B cell (primary cell): ENCODE measurements around the gene STK17A. TPM values are rescaled to one million over a fixed set of nuclear protein-coding genes. Genes with fewer than 3 reads are reported as not detected.

Experiments used
- ATAC-seq: fragments of 200-7000 bp; cut with Tn5 transposase; one replicate; pipeline ENCODE4 v1.10.0; 2021; ENCODE audit warnings: low read depth, mild to moderate bottlenecking, moderate number of reproducible peaks, moderate library complexity
- CTCF ChIA-PET: fragments of 350-600 bp; sonication (Branson Sonifier 250); formaldehyde crosslinking; loops from one replicate; lab custom pipeline; 2021; ENCODE audit warnings: antibody characterized with exemption, inconsistent platforms; lab: Charles Lee
- POLR2A ChIA-PET: fragments of 350-600 bp; sonication (Branson Sonifier 250); formaldehyde crosslinking; loops from one replicate; lab custom pipeline; 2021; ENCODE audit warnings: antibody characterized with exemption; lab: Charles Lee
- DNase-seq: peaks from one replicate; pipeline ENCODE4 v3.0.0; 2013
- H2AFZ ChIP-seq: 2 replicates; pipeline ENCODE4 v1.6.1; 2012; ENCODE audit warnings: mild to moderate bottlenecking, low read depth, low read length; ENCODE audit not compliant: insufficient read depth, poor library complexity, severe bottlenecking
- H3K27ac ChIP-seq, 2 donors: 1 replicate in 1 of 2; 2 replicates in 1 of 2; pipeline ENCODE4 v1.5.1; 2012 to 2013; ENCODE audit warnings: low read length in 2 of 2, mild to moderate bottlenecking in 2 of 2, moderate library complexity in 1 of 2
- H3K27me3 ChIP-seq, 4 experiments: fragments of 200-600 bp in 1 of 4; sonication (generic) in 1 of 4; replicated peaks in 1 of 4; 1 replicate in 2 of 4; 2 replicates in 2 of 4; pipeline versions ENCODE4 v1.6.1 to v1.7.0; 2013 to 2016; ENCODE audit warnings: low read length in 3 of 4, mild to moderate bottlenecking in 2 of 4, mixed read lengths in 1 of 4, moderate library complexity in 1 of 4; ENCODE audit not compliant: insufficient read depth in 4 of 4, control insufficient read depth in 3 of 4; ENCODE audit errors: control extremely low read depth in 1 of 4
- H3K36me3 ChIP-seq, 2 experiments: replicated peaks in 1 of 2; 1 replicate in 1 of 2; 2 replicates in 1 of 2; pipeline versions ENCODE4 v1.6.1 to v1.7.1; 2013; ENCODE audit warnings: low read length in 1 of 2; ENCODE audit not compliant: insufficient read depth in 2 of 2, control insufficient read depth in 1 of 2; ENCODE audit errors: control extremely low read depth in 1 of 2, extremely low read depth in 1 of 2
- H3K4me1 ChIP-seq, 2 donors: fragments of 200-600 bp in 1 of 2; sonication (generic) in 1 of 2; 1 replicate in 1 of 2; 2 replicates in 1 of 2; pipeline versions ENCODE4 v1.5.1 to v1.6.1; 2013 to 2017; ENCODE audit warnings: low read length in 2 of 2; ENCODE audit not compliant: control insufficient read depth in 2 of 2, insufficient read depth in 2 of 2
- H3K4me2 ChIP-seq: replicated peaks from 2 replicates; pipeline ENCODE3; 2012; ENCODE audit warnings: mild to moderate bottlenecking, low read depth, low read length; ENCODE audit not compliant: poor library complexity, severe bottlenecking
- H3K4me3 ChIP-seq, 5 experiments: fragments of 200-600 bp in 1 of 5; sonication (generic) in 1 of 5; 1 replicate in 3 of 5; 2 replicates in 2 of 5; pipeline versions ENCODE4 v1.5.1 to v1.7.0; 2011 to 2016; ENCODE audit warnings: low read length in 4 of 5, mild to moderate bottlenecking in 4 of 5, low read depth in 2 of 5, control low read depth in 1 of 5, moderate library complexity in 1 of 5; ENCODE audit not compliant: insufficient read depth in 1 of 5; ENCODE audit errors: control extremely low read depth in 1 of 5, extremely low read depth in 1 of 5
- H3K79me2 ChIP-seq: fragments of 200-600 bp; sonication (generic); one replicate; pipeline ENCODE4 v1.6.0; 2016; ENCODE audit warnings: low read length; ENCODE audit not compliant: control insufficient read depth, insufficient read depth
- H3K9ac ChIP-seq: fragments of 200-600 bp; sonication (generic); 2 replicates; pipeline ENCODE4 v1.6.1; 2017; ENCODE audit warnings: mild to moderate bottlenecking, low read length, moderate library complexity
- H3K9me3 ChIP-seq, 3 donors: one replicate each; pipeline versions ENCODE4 v1.6.1 to v1.7.1; 2013; ENCODE audit warnings: low read length in 2 of 3; ENCODE audit not compliant: control insufficient read depth in 2 of 3, insufficient read depth in 1 of 3; ENCODE audit errors: control extremely low read depth in 1 of 3
- H4K20me1 ChIP-seq: 2 replicates; pipeline ENCODE4 v1.6.0; 2012; ENCODE audit warnings: mild to moderate bottlenecking, low read length; ENCODE audit not compliant: insufficient read depth, control insufficient read depth, poor library complexity, severe bottlenecking
- H3K27ac Mint-ChIP-seq: one replicate; pipeline ENCODE4 v1.8.0; 2021; ENCODE audit warnings: mixed read lengths
- H3K27me3 Mint-ChIP-seq: one replicate; pipeline ENCODE4 v1.8.0; 2021; ENCODE audit warnings: mixed read lengths
- H3K4me1 Mint-ChIP-seq: one replicate; pipeline ENCODE4 v1.8.0; 2021; ENCODE audit warnings: mixed read lengths
- H3K4me3 Mint-ChIP-seq: one replicate; pipeline ENCODE4 v1.8.0; 2021; ENCODE audit warnings: mixed read lengths
- H3K9me3 Mint-ChIP-seq: one replicate; pipeline ENCODE4 v1.8.0; 2022; ENCODE audit warnings: mixed read lengths; ENCODE audit not compliant: insufficient read depth
- CTCF ChIP-seq: fragments of 200-600 bp; IDR thresholded peaks from one replicate; pipeline ENCODE4 v1.8.0; 2022; ENCODE audit warnings: antibody characterized with exemption, mild to moderate bottlenecking
- EZH2 ChIP-seq: IDR thresholded peaks from 2 replicates; pipeline ENCODE4 v1.6.1; 2012; ENCODE audit warnings: borderline replicate concordance, low read depth, mild to moderate bottlenecking, moderate library complexity, low read length; ENCODE audit not compliant: insufficient read depth, poor library complexity, severe bottlenecking
- WGBS: methylation state at CpG from one replicate; pipeline ENCODE4 v1.1.5; 2013; ENCODE audit warnings: missing lambda C conversion rate; ENCODE audit not compliant: insufficient coverage; 5-methylcytosine and 5-hydroxymethylcytosine counted together
- intact Hi-C: fragments of 100-400 bp; cut with micrococcal nuclease; formaldehyde crosslinking; loops from one replicate; pipeline ENCODE4 v1.10.0; 2022
- polyA plus RNA-seq: library from polyadenylated mRNA; depleted of rRNA; stranded (reverse); fragments of >200 nt; gene quantifications from 2 replicates; pipeline ENCODE4 v1.2.3, GENCODE V29; 2012
- total RNA-seq, 2 donors: library from RNA; stranded (reverse); fragments of 120-200 nt in 1 of 2; gene quantifications; 1 replicate in 1 of 2; 2 replicates in 1 of 2; pipeline versions ENCODE4 v1.2.3 to v1.2.4, GENCODE V29; 2013 to 2022

The STK17A gene
- total and polyA plus RNA-seq, 2 donors (not counting 1 experiment from before 2014, with no cell fraction given): 72.8 to 111 TPM

DNA sequence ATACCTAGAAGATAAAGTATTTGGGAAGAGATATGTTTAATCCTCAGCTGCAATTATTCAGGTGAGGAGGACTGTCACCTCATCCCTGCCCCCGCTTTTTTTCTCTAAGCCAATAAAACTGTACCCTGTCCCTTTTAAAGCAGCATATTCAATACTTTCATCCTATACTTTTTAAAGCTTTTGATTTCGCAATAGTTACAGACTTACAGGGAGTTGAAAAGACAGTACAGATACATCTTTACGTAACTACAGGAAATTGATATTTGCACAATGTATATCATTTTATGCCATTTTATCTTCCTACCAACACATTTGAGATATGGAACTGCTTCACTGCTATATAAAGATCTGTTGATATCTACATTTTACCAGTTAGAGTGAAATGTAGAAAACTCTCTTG is 47.6 kb downstream of the STK17A start:
- DNase-seq (no peak), ATAC-seq (no peak)
- POLR2A ChIA-PET: no interaction called here
- WGBS: no CpG with 5 or more reads among the region's 3 CpGs
- Histone ChIP-seq H3K36me3 (peaks cover 0 to 64% of the 10 kb centered on the region in 2 experiments), H3K27ac (peak overlapping the region in 1 of 2 donors; percentile 68), H3K4me3 (no peak overlapping the region), H2AFZ (no peak overlapping the region), H3K9me3 (peaks cover 0 to 4% (median 0%) of the 10 kb centered on the region in 3 donors), H3K27me3 (no peaks in the 10 kb centered on the region), H3K4me2 (no peak overlapping the region), H3K79me2 (peaks cover 60% of the 10 kb centered on the region), H3K9ac (no peak overlapping the region), H4K20me1 (peaks cover 15% of the 10 kb centered on the region), H3K4me1 (peaks cover 25% of the 10 kb centered on the region in 2 donors)
- CTCF ChIA-PET: interaction anchor here (6.1 kb wide), 2 partner anchors 49 to 69 kb away, joined by 52 to 58 read pairs; partner anchors contain the start of gene STK17A
- TF ChIP-seq EZH2 (no peak), CTCF (no peak)
- no peaks in the 10 kb centered on the region for H3K9me3 Mint-ChIP-seq
- H3K27ac Mint-ChIP-seq: peak overlapping the region; percentile 50
- no peaks in the 10 kb centered on the region for H3K27me3 Mint-ChIP-seq
- peaks cover 71% of the 10 kb centered on the region for H3K4me1 Mint-ChIP-seq
- no peak overlapping the region for H3K4me3 Mint-ChIP-seq
- intact Hi-C loops: loop anchor here (1.0 kb wide), 1 partner anchor 10 kb away; no protein-coding TSS in a partner anchor

- H3K27ac ChIP-seq: peak overlapping the region in 1 of 2 donors; percentile 68
- peak overlapping the region; percentile 77 for H3K27ac Mint-ChIP-seq
- ATAC-seq: no peak
- no peak overlapping the region for H3K4me2 ChIP-seq
- H3K27me3 Mint-ChIP-seq: no peaks in the 10 kb centered on the region
- no peak overlapping the region for H2AFZ ChIP-seq
- no peaks in the 10 kb centered on the region for H3K27me3 ChIP-seq
- peaks cover 54% of the 10 kb centered on the region for H3K79me2 ChIP-seq
- peaks cover 0 to 4% (median 0%) of the 10 kb centered on the region in 3 donors for H3K9me3 ChIP-seq
- CTCF ChIA-PET: interaction anchor here (0.7 to 1.3 kb wide), 2 partner anchors 47 to 49 kb away, joined by 3 to 4 read pairs; partner anchors contain the start of gene STK17A
- peaks cover 15% of the 10 kb centered on the region for H4K20me1 ChIP-seq
- no peak overlapping the region for H3K4me3 ChIP-seq
- POLR2A ChIA-PET: interaction anchor here (0.6 to 1.5 kb wide), 2 partner anchors 11 to 19 kb away, joined by 3 read pairs; no protein-coding TSS in a partner anchor
- intact Hi-C loops: no loop called here
- peak overlapping the region; percentile 17 for H3K4me3 Mint-ChIP-seq
- DNase-seq: no peak
- peaks cover 0 to 67% of the 10 kb centered on the region in 2 experiments for H3K36me3 ChIP-seq
- H3K9me3 Mint-ChIP-seq: no peaks in the 10 kb centered on the region
- TF ChIP-seq EZH2 (no peak), CTCF (no peak)
- H3K4me1 ChIP-seq: peaks cover 17 to 23% of the 10 kb centered on the region in 2 donors
- no CpG with 5 or more reads among the region's 2 CpGs for WGBS
- H3K4me1 Mint-ChIP-seq: peaks cover 66% of the 10 kb centered on the region
- no peak overlapping the region for H3K9ac ChIP-seq
These were observed 48.7 kb downstream of the STK17A start for GRCh38 chr7:43631559-43631958.
